ENCODE measurements around the gene EPM2AIP1. TPM values are rescaled to one million over a fixed set of nuclear protein-coding genes. Genes with fewer than 3 reads are reported as not detected.
"Not testable (repeated sequence)": the region's sequence is repeated elsewhere in the genome, so short reads cannot be mapped to it uniquely, and the experiment has no call there.

Gene EPM2AIP1
- total RNA-seq (10 to 100 TPM; 25.9 to 43.4 (median 26.1) TPM), polyA plus RNA-seq (1 to 10 TPM; 3.7 to 6.8 TPM), total RNA-seq (101 reads per million, percentile 84 among the genes with 10 or more reads in this experiment)

- Histone ChIP-seq H3K4me1 (ENCODE audit: control insufficient read depth in 2 of 2, insufficient read depth in 2 of 2, low read length in 2 of 2) (peaks cover 44 to 48% of the 10 kb centered on the region in 2 donors), H3K36me3 (ENCODE audit: control insufficient read depth in 2 of 3, insufficient read depth in 3 of 3, low read length in 3 of 3) (peaks cover 0 to 13% (median 4%) of the 10 kb centered on the region in 3 experiments), H3K27ac (ENCODE audit: low read depth, low read length) (peak within 1 kb of the TSS; percentile 83), H3K4me3 (ENCODE audit: low read length) (peak within 1 kb of the TSS; percentile 80), H3K9me3 (ENCODE audit: control insufficient read depth in 2 of 3, low read length in 3 of 3) (no peaks in the 10 kb centered on the region), H3K27me3 (ENCODE audit: control insufficient read depth in 2 of 2, insufficient read depth in 2 of 2, low read length in 2 of 2) (no peaks in the 10 kb centered on the region)
- H3K9me3 Mint-ChIP-seq, result peaks cover 0 to 8% (median 3%) of the 10 kb centered on the region in 11 donors
- H3K27me3 Mint-ChIP-seq, result no peaks in the 10 kb centered on the region
- ATAC-seq (peak; percentile 89), DNase-seq (peak in 1 of 9 donors; percentile 76)
- ChIA-PET CTCF (interaction anchor here (0.6 to 1.2 kb wide), 2 partner anchors 34 to 109 kb away, joined by 3 to 4 read pairs; no protein-coding TSS in a partner anchor), POLR2A (interaction anchor here (0.6 to 3.6 kb wide), 34 partner anchors 10 to 1144 kb away, joined by 3 to 33 read pairs (median 4); partner anchors contain the start of genes ACAA1, DLEC1 and TRANK1)
- H3K4me3 Mint-ChIP-seq, result no peak within 1 kb of the TSS
- no peak within 1 kb of the TSS for H3K27ac Mint-ChIP-seq
- peaks cover 31 to 47% (median 42%) of the 10 kb centered on the region in 7 donors for H3K4me1 Mint-ChIP-seq
- H3K36me3 Mint-ChIP-seq, result peaks cover 12 to 45% (median 35%) of the 10 kb centered on the region in 5 donors
- intact Hi-C loops (cut with micrococcal nuclease), result loop anchor here (1.0 to 2.0 kb wide), 10 partner anchors 22 to 1503 kb away; partner anchors contain the start of genes TRANK1 (in 2 of the 2), ACAA1 (in 1 of the 2), DLEC1 (in 1 of the 2) and EXOG (in 1 of the 2)
Measured at GRCh38 chr3:36992806-36993325, at the start of gene EPM2AIP1. TSS of gene EPM2AIP1 (minus strand) at chr3:36993131. CDS start at chr3:36993077, 54 bp downstream.

GRCh38 chr3:37042712-37043111 is 49.8 kb upstream of the EPM2AIP1 start:
- DNase-seq; H3K4me3 Mint-ChIP-seq; H3K27ac Mint-ChIP-seq; H3K9me3 Mint-ChIP-seq; H3K27me3 Mint-ChIP-seq; H3K9me3 ChIP-seq (ENCODE audit: control insufficient read depth in 2 of 3, low read length in 3 of 3); H3K27me3 ChIP-seq (ENCODE audit: control insufficient read depth in 2 of 2, insufficient read depth in 2 of 2, low read length in 2 of 2); intact Hi-C loops (cut with micrococcal nuclease); H3K4me1 ChIP-seq (ENCODE audit: control insufficient read depth in 2 of 2, insufficient read depth in 2 of 2, low read length in 2 of 2); CTCF ChIA-PET; H3K27ac ChIP-seq (ENCODE audit: low read depth, low read length); H3K4me3 ChIP-seq (ENCODE audit: low read length); ATAC-seq; H3K4me1 Mint-ChIP-seq: not testable (repeated sequence)
- H3K36me3 ChIP-seq (ENCODE audit: control insufficient read depth in 2 of 3, insufficient read depth in 3 of 3, low read length in 3 of 3), result peaks cover 11 to 55% (median 17%) of the 10 kb centered on the region in 3 experiments
- peaks cover 11 to 60% (median 29%) of the 10 kb centered on the region in 5 donors for H3K36me3 Mint-ChIP-seq
- POLR2A ChIA-PET, result interaction anchor here (0.6 kb wide), 1 partner anchor 100 kb away, joined by 3 read pairs; no protein-coding TSS in a partner anchor

- intact Hi-C loops (cut with micrococcal nuclease), result no loop called here
- H3K9me3 ChIP-seq (ENCODE audit: control insufficient read depth in 2 of 3, low read length in 3 of 3), result no peaks in the 10 kb centered on the region
- peaks cover 8 to 58% (median 32%) of the 10 kb centered on the region in 5 donors for H3K36me3 Mint-ChIP-seq
- ChIA-PET POLR2A (no interaction called here), CTCF (interaction anchor here (0.8 kb wide), 1 partner anchor 173 kb away, joined by 3 read pairs; no protein-coding TSS in a partner anchor)
- H3K4me1 ChIP-seq (ENCODE audit: control insufficient read depth in 2 of 2, insufficient read depth in 2 of 2, low read length in 2 of 2), result no peaks in the 10 kb centered on the region
- no peak overlapping the region for H3K27ac ChIP-seq (ENCODE audit: low read depth, low read length)
- peaks cover 0 to 4% (median 0%) of the 10 kb centered on the region in 11 donors for H3K9me3 Mint-ChIP-seq
- no peak overlapping the region for H3K4me3 Mint-ChIP-seq
- ATAC-seq (no peak), DNase-seq (no peak)
- no peaks in the 10 kb centered on the region for H3K27me3 ChIP-seq (ENCODE audit: control insufficient read depth in 2 of 2, insufficient read depth in 2 of 2, low read length in 2 of 2)
- peaks cover 0 to 3% (median 0%) of the 10 kb centered on the region in 7 donors for H3K4me1 Mint-ChIP-seq
- H3K4me3 ChIP-seq (ENCODE audit: low read length), result no peak overlapping the region
- H3K27me3 Mint-ChIP-seq, result no peaks in the 10 kb centered on the region
- peak overlapping the region in 1 of 9 donors; percentile 28 for H3K27ac Mint-ChIP-seq
- peaks cover 11 to 50% (median 17%) of the 10 kb centered on the region in 3 experiments for H3K36me3 ChIP-seq (ENCODE audit: control insufficient read depth in 2 of 3, insufficient read depth in 3 of 3, low read length in 3 of 3)
Measured at GRCh38 chr3:37041546-37042195, 48.7 kb upstream of the EPM2AIP1 start.

- Mint-ChIP-seq H3K36me3 (peaks cover 15 to 68% (median 44%) of the 10 kb centered on the region in 5 donors), H3K4me3 (no peak overlapping the region), H3K9me3 (peaks cover 0 to 15% (median 3%) of the 10 kb centered on the region in 11 donors), H3K4me1 (peaks cover 0 to 3% (median 0%) of the 10 kb centered on the region in 7 donors), H3K27me3 (no peaks in the 10 kb centered on the region), H3K27ac (peak overlapping the region in 3 of 9 donors; percentile 54 to 77 (median 77))
- peaks cover 0 to 9% (median 0%) of the 10 kb centered on the region in 3 experiments for H3K9me3 ChIP-seq (ENCODE audit: control insufficient read depth in 2 of 3, low read length in 3 of 3)
- DNase-seq, result no peak
- no peak overlapping the region for H3K4me3 ChIP-seq (ENCODE audit: low read length)
- CTCF ChIA-PET, result no interaction called here
- no peak overlapping the region for H3K27ac ChIP-seq (ENCODE audit: low read depth, low read length)
- intact Hi-C loops (cut with micrococcal nuclease), result no loop called here
- no peak for ATAC-seq
- peaks cover 11 to 62% (median 17%) of the 10 kb centered on the region in 3 experiments for H3K36me3 ChIP-seq (ENCODE audit: control insufficient read depth in 2 of 3, insufficient read depth in 3 of 3, low read length in 3 of 3)
- H3K4me1 ChIP-seq (ENCODE audit: control insufficient read depth in 2 of 2, insufficient read depth in 2 of 2, low read length in 2 of 2), result no peaks in the 10 kb centered on the region
- H3K27me3 ChIP-seq (ENCODE audit: control insufficient read depth in 2 of 2, insufficient read depth in 2 of 2, low read length in 2 of 2), result no peaks in the 10 kb centered on the region
- POLR2A ChIA-PET, result interaction anchor here (0.6 kb wide), 1 partner anchor 304 kb away, joined by 4 read pairs; no protein-coding TSS in a partner anchor
Measured at GRCh38 chr3:37040231-37040630, 47.3 kb upstream of the EPM2AIP1 start.

GRCh38 chr3:37039161-37039846 is 46.4 kb upstream of the EPM2AIP1 start:
- no peak overlapping the region for H3K4me3 Mint-ChIP-seq
- no peaks in the 10 kb centered on the region for H3K27me3 Mint-ChIP-seq
- intact Hi-C loops (cut with micrococcal nuclease), result no loop called here
- Histone ChIP-seq H3K36me3 (ENCODE audit: control insufficient read depth in 2 of 3, insufficient read depth in 3 of 3, low read length in 3 of 3) (peaks cover 11 to 69% (median 17%) of the 10 kb centered on the region in 3 experiments), H3K4me1 (ENCODE audit: control insufficient read depth in 2 of 2, insufficient read depth in 2 of 2, low read length in 2 of 2) (no peaks in the 10 kb centered on the region), H3K9me3 (ENCODE audit: control insufficient read depth in 2 of 3, low read length in 3 of 3) (peaks cover 0 to 9% (median 0%) of the 10 kb centered on the region in 3 experiments), H3K27me3 (ENCODE audit: control insufficient read depth in 2 of 2, insufficient read depth in 2 of 2, low read length in 2 of 2) (no peaks in the 10 kb centered on the region), H3K4me3 (ENCODE audit: low read length) (no peak overlapping the region), H3K27ac (ENCODE audit: low read depth, low read length) (no peak overlapping the region)
- ChIA-PET CTCF (no interaction called here), POLR2A (no interaction called here)
- DNase-seq, result no peak
- H3K36me3 Mint-ChIP-seq, result peaks cover 15 to 68% (median 49%) of the 10 kb centered on the region in 5 donors
- H3K27ac Mint-ChIP-seq, result peak overlapping the region in 3 of 9 donors; percentile 7 to 54 (median 36)
- no peak for ATAC-seq
- H3K9me3 Mint-ChIP-seq, result peaks cover 0 to 21% (median 3%) of the 10 kb centered on the region in 11 donors
- H3K4me1 Mint-ChIP-seq, result no peaks in the 10 kb centered on the region

GRCh38 chr3:37037352-37037751 is 44.4 kb upstream of the EPM2AIP1 start:
- peaks cover 0 to 22% (median 3%) of the 10 kb centered on the region in 11 donors for H3K9me3 Mint-ChIP-seq
- DNase-seq, result no peak
- no peak overlapping the region for H3K4me3 ChIP-seq (ENCODE audit: low read length)
- H3K27me3 ChIP-seq (ENCODE audit: control insufficient read depth in 2 of 2, insufficient read depth in 2 of 2, low read length in 2 of 2), result no peaks in the 10 kb centered on the region
- no peaks in the 10 kb centered on the region for H3K27me3 Mint-ChIP-seq
- no peak for ATAC-seq
- intact Hi-C loops (cut with micrococcal nuclease), result no loop called here
- no peaks in the 10 kb centered on the region for H3K4me1 Mint-ChIP-seq
- peak overlapping the region in 1 of 9 donors; percentile 59 for H3K27ac Mint-ChIP-seq
- peaks cover 11 to 84% (median 17%) of the 10 kb centered on the region in 3 experiments for H3K36me3 ChIP-seq (ENCODE audit: control insufficient read depth in 2 of 3, insufficient read depth in 3 of 3, low read length in 3 of 3)
- H3K9me3 ChIP-seq (ENCODE audit: control insufficient read depth in 2 of 3, low read length in 3 of 3), result peaks cover 0 to 9% (median 0%) of the 10 kb centered on the region in 3 experiments
- no peaks in the 10 kb centered on the region for H3K4me1 ChIP-seq (ENCODE audit: control insufficient read depth in 2 of 2, insufficient read depth in 2 of 2, low read length in 2 of 2)
- CTCF ChIA-PET, result no interaction called here
- POLR2A ChIA-PET, result no interaction called here
- no peak overlapping the region for H3K4me3 Mint-ChIP-seq
- H3K36me3 Mint-ChIP-seq, result peaks cover 18 to 85% (median 59%) of the 10 kb centered on the region in 5 donors
- no peak overlapping the region for H3K27ac ChIP-seq (ENCODE audit: low read depth, low read length)

Measured in naive thymus-derived CD4-positive, alpha-beta T cell (primary cell).